ENCODE results near the gene TLE3. TPM values are rescaled to one million over a fixed set of nuclear protein-coding genes. Genes with fewer than 3 reads are reported as not detected.

TLE3 gene
- total RNA-seq, 1 donor from 2014 or later, result 142 TPM

DNA sequence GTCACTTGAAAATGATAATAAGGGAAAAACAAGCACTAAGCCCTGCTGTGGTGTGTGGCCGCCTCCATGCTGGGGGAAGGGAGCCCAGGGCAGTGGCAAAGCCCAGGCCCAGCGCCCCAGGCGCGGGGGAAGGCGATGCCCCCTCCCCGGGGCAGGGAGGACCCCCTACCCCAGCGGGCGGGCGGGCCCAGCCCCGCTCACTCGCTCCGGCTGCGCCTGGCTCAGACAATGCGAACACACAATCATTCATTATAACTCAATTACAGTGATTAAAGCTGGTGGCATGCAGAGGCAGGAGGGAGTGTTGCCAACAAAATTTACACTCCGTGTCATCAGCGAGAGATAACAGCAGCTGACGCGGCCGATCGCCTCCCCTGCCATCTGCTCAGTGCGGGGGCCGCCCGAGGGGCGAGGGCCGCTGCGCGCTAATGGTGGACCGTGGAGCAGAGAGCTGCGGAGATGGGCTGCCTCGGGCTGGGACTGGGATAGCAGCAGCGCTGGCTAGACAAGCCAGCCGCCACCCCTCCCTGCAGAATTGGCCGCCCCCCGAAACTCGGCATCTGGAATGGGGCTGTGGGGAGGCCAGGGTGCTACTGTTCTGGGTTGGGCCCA is 64.1 kb downstream of the TLE3 start:
- no peak for DNase-seq (ENCODE audit: extremely low read depth, low read depth, low spot score)

DNA sequence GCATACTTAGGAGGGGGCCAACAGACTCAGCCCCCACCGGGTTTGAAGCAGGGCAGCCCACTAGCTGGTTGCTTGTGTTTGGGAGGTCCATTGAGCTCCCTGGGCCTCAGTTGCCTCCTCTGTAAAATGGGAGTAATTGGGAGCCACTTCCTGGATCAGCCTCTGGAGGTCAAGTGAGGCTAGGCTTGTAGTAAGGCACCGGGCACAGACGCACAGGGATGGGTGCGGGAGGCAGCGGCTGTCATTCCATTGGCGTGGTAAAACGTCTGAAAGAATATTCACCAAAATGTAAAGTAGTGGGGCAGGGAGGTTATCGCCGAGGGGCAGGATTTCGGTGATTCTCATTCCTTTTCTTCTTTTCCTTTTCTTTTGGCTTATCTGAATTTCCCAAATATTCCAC is 64.6 kb downstream of the TLE3 start:
- no peak for DNase-seq (ENCODE audit: extremely low read depth, low read depth, low spot score)

DNA sequence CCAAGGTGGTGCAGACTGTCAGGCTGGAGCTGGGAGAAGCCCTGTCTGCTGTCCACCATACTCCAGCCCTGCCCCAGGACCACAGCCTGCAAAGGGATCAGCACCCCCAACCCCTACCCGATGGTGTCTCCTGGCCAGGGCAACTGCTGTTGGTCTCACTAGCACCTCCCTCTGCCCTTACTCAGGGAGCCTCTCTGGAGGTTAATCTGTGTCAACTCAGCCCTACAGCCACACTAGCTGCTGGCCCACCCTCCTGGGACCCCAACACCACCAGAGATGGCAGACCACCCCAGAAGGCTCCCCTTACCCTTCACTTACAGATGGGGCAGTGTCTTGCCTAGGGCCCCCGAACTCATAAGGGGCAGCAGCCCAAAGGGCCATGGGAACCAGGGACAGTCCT is 65.2 kb downstream of the TLE3 start:
- no peak for DNase-seq (ENCODE audit: extremely low read depth, low read depth, low spot score)

DNA sequence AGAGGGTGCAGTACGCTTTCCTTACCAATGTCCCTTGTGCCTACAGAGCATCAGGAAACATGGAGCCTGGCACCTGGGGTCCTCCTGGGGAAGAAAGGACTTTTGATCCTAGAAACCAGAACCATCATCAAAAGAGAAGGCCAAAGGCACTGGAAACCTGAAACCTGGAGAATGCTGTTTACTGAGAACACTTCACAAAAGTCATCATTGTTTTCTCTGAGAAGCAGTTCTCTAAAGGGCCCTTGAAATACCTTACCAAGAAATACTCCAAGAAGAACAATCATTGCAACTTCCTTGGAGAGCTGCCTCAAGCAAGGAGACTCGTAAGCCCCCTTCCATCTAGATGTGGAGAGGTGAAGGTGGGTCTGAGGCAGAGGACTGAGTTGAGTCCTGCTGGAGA is 66.0 kb downstream of the TLE3 start:
- DNase-seq (ENCODE audit: extremely low read depth, low read depth, low spot score), result no peak

DNA sequence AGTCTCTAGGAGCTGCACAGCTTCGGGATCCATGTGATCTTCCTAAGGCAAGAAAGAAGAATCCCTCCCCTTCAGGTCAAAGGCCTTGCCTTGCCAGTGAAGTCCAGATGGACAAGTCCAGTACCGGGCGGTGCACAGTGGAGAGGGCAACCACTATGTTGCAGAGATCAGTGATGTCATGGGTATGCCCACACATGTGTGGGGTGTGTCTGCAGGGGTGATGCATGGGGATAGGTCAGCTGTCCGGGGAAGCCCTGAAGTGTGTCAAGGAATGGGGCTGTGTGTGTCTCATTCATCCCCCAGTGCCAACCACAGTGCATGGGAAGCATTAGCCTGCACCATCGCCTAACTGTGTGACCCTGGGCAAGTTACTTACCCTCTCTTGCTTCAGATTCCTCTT is 66.5 kb downstream of the TLE3 start:
- DNase-seq (ENCODE audit: extremely low read depth, low read depth, low spot score), result no peak

DNA sequence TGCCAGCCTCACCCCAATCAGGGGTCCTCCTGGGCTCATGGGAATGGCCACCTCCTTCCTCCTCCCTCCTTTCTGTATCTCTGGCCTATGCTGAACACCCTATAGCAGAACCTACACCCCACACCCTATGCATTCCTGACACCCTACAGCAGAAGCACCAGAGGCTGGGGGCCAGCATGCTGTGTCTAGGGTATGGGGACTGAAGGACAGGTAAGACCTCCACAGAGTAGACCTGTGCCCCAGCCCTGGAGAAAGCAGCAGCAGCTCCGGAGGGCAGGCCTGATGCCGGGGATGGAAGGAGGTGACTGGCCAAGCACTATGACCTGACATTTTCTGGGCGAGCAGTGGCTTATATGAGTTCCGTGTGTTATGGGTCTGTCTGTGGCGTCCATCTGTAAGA is 66.9 kb downstream of the TLE3 start:
- DNase-seq (ENCODE audit: extremely low read depth, low read depth, low spot score), result no peak

DNA sequence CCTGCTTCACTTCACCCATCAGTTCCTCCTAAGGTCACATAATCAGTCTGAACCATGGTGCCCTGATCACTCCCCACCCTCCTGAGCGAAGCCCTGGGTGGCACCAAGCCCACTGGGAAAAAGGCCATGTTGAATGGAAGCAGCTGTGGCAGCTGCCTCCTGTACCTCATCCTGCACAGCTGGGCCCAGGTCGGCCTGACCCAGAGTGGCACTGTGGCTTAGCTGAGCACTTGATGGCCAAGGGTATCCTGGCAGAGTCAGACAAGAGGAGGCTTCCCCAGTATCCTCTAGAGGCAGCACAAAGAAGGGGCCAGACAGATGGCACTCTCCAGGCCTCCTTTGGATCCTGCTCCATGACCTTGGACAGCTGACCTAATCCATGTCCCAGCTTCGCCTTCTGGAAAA is 68.4 kb downstream of the TLE3 start:
- DNase-seq (ENCODE audit: extremely low read depth, low read depth, low spot score), result no peak

DNA sequence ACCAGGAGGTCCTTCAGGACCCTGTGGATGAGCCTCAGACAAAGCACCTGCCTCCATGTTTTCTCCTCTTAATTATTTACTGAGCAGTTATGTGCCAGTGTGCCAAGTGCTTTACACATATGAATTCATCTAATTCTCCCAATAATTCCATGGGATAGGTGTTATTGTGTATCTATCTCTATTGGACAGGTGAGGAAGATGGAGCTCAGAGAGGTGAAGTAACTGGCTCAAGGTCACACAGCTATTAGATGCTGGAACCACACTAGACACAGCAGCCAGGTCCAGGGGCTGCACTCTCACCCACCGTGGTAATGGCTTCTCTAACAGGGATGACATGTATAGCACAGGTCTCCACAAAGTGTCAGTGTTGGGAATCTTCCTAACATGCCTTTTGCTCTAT is 70.2 kb downstream of the TLE3 start:
- DNase-seq (ENCODE audit: extremely low read depth, low read depth, low spot score), result no peak

DNA sequence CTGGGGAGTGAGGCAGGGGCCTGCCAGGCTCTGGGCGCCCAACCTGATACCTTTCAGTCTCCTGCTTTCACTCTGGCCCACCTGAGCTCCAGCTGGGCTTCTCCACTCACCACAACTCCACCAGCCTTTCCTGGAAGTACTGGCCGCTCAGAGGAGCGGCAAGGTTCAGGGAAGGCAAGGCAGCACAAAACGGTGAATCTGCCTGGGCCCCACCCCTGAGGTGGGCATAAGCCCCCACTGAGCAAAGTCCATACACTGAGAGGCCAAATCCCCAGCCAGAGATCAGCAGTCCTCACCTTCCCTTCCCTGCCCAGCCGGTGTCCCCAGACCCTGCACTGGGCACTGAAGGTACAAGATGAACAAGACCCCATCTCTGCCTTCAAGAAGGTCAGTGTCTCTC is 70.7 kb downstream of the TLE3 start:
- DNase-seq (ENCODE audit: extremely low read depth, low read depth, low spot score), result no peak

DNA sequence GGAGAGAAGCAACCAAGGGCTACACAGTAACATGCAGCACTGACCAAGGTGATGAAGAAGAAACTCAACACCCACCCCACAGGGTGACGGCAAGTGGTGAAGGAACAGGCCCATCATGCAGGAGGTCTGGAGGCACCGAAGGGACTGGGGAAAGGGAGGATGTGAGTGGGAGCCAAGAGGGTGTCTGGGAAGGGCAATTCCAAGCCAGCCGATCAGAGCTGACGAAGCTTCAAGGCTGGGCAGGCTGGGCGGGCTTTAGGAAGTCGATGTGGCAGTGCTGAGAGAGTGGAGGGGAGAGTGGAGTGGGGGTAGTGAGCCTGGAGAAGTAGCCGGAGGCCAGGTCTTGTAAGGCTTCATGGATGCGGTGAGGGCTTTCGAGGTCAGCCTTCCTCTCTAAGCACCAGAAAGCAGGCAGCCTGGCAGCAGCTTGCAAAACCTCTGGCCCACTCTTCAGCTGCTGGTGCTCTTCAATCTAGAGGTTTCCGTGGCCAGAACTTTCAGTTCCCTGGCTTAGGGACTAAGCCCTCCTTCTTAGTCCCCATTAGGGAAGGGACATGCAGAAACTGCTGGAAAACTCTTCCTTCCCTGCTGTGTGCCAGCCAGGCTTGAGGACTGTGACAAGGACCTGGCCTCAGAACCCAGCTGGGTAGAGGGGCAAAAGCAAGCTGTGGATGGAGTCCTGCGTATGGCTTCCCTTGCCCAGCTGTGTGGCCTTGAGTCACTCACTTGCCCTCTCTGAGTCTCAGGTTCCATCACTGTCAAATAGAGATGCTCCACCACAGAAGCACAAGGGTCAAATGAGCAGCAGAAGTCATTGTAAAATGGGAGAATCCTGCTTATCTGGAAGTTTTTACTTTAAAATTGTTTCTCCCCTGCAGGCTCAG is 72.1 kb downstream of the TLE3 start:
- no peak for DNase-seq (ENCODE audit: extremely low read depth, low read depth, low spot score)

DNA sequence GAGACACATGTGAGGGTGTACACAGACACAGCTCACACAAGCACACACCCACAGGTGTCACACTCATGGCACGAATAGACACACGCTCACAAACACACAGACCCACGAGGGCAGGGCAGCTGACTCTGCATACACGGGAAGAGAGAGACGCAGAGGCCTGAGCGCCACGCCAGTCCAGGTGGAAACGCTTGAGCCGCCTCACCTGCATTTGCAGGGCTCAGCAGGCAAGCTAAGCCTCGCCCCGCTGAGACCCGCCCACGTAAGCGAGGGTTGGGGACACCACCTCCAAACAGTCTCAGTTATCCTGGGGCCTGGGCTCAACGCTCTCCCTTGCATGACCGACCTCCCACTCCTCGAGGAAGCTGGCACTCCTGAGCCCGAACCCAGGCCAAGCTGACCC is 73.2 kb downstream of the TLE3 start:
- DNase-seq (ENCODE audit: extremely low read depth, low read depth, low spot score), result no peak

DNA sequence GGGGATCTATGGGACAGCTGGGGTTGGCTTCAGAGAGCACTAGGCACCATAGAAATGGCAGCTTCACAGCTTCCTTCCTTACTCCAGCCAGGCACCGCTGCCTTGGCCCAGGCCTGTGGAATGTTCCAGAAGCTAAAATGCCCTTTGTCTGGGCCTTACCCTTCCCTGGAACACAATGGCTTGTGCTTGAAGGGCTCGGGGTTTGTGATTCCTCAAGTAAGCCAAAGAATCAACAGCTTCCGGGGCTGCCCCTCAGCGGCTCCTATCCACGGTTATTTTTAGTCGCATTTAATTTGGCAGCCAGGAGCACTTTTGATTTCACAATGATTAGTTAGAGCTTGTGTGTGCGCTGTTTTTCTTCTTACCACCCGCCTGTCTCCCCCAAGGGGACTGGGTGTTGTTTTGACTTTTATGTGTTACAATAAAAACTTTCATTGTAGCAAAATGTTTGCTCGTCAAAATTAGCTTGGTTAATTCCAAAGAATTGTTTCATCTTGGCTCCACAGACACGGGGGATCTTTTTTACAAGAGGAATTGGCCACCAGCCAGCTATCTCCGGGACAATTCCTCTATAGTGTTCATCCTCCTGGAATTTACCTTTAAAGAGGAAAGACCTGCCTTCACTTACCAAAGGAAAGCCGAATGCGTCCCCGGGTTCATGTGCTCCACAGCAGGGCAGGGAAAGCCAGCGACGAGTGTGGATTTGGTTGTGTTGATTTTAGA is 73.8 kb downstream of the TLE3 start:
- DNase-seq (ENCODE audit: extremely low read depth, low read depth, low spot score), result no peak

DNA sequence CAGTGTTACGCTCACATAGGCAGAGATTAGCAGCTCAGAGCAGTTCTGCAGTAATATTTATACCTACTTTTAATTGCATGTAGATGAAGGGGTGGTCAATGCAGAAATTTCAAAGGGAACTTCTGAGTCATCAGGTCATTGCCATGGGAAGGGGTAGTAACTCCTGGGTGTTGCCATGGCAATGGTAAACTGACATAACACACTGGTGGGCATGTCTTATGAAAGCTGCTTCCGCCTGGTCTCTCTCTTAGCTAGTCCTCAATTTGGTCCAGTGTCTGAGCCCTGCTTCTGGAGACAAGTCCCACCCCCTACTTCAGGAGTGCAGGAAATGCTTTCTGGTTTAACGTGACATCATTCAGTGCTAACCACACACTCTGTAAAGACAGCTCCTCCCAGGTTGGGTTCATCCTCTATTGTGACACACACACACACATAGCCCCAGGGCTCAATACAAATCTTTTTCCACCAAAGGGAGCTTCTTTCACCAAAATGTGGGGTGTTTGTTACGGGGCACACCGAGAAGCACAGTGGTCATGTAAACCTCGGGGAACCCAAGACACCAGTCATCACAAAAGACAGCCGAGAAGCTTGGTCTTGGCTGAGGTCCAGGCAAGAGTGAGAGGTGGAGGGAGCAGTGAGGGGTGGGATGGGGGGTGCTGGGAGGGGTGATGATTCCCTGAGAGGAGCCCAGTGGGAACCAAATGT is 74.5 kb downstream of the TLE3 start:
- no peak for DNase-seq (ENCODE audit: extremely low read depth, low read depth, low spot score)

DNA sequence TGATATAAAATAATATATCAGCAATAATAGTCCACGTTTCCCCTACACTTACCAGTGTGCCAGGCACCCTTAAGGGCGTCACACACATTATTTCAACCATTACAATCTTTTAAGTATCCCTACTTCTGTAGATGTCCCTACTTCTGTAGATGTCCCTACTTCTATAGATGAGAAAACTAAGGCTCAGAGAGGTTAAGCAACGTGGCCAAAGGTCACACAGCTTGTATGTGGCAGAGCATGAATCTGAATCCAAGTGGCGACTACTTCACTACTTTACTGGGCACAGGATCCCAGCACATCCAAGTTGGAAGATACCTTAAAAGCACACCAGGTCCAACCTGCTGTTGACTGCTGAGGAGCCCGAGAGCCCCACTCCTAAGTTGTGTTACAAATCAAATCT is 77.5 kb downstream of the TLE3 start:
- no peak for DNase-seq (ENCODE audit: extremely low read depth, low read depth, low spot score)

DNA sequence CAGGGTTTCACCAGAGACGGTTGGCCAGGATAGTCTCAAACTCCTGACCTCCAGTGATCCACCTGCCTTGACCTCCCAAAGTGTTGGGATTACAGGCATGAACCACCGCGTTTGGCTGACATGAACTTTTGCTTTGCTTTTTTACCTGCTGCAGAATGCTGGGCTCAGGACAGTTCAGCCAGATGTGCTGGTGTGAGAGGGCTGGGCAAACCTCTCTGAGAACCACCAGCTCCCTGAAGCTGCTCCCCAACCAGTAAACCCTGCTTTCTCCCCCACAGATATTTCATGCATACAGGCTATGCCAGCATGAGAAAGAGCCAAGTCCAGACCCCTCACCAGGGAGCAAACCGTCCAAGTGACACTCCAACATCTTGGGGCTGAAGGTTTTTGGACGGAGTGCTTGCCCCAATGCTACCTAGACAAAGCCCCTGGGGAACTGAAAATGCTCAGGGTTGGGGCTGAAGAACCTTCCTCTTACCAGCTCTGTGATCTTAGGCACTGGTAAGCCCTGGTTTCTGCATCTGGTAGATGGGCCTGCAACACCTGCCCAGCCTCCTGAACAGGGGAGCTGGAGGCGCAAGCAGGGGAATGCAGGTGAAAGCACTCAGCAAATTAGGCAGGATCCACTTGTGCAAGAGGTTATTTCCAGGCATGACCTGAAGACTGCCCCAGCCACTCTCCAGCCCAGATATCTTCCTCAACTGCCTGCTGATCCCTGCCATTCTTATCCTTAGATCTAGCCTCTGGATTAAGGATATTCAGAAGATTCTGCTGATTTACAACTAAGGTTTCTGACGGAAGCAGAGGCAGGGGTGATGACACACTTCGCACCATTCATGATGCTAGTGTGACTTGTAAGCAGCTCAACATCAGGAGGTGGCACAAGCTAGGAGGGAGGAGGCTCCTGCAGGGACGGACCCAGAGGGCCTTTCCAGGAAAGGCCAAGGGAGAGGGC is 78.8 kb downstream of the TLE3 start:
- DNase-seq (ENCODE audit: extremely low read depth, low read depth, low spot score), result no peak

DNA sequence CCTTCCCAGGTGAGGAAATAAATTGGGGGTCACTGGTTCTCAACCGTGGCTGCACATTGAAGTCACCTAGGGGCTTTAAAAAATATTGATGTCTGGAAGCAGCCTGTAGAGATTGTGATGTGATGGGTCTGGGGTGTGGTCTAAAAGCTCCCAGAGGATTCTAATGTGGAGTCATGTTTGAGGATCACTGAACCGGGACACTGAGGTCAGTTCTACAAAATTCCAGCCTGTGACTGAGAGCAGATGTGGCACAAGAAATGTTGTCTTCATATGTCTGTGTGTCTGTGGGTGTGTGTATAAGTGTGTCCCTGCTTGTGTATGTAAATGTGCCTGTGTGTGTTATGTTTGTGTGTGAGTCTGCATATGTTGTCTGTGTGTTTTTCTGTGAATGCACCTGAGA is 79.9 kb downstream of the TLE3 start:
- no peak for DNase-seq (ENCODE audit: extremely low read depth, low read depth, low spot score)

DNA sequence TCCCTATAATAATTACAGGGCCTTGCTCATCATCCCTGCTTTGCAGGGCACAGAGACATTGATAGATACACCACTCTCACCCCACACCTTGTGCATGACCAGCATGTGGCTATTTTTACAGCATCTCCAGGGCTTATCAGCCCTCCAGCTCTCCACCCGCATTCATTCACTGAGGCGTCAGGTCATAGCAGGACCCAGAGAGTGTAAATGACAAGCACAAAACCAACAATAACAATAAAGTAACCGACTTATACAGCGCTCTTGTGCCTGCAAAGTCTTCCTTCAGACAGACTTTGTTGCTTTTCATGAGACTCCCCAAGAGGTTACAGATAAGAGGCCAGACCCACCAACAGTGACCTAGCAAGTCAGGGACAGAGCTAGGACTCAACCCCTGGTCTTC is 80.7 kb downstream of the TLE3 start:
- no peak for DNase-seq (ENCODE audit: extremely low read depth, low read depth, low spot score)

DNA sequence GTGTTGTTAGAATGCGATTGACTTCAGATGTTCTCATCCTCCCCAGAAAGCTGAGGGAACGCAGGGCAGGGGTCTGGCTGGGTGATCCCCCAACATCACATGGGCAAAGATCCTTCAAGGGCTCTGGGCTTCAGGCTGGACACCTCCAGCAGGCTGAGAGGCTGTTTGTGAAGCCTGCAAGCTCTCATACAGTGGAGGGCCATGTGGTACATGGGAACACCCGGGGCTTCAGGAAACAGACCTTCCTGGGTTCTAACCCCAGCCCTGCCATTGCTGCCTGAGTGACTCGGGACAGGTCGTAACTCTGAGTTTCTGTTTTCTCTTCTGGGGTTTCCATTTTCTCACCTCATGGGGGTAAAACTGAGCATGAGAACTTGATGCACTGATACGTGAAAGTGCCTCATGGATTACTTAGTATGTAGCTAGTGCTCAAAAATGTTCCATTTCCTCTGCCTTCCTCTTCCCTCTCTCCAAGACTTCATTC is 81.2 kb downstream of the TLE3 start:
- DNase-seq (ENCODE audit: extremely low read depth, low read depth, low spot score), result no peak

DNA sequence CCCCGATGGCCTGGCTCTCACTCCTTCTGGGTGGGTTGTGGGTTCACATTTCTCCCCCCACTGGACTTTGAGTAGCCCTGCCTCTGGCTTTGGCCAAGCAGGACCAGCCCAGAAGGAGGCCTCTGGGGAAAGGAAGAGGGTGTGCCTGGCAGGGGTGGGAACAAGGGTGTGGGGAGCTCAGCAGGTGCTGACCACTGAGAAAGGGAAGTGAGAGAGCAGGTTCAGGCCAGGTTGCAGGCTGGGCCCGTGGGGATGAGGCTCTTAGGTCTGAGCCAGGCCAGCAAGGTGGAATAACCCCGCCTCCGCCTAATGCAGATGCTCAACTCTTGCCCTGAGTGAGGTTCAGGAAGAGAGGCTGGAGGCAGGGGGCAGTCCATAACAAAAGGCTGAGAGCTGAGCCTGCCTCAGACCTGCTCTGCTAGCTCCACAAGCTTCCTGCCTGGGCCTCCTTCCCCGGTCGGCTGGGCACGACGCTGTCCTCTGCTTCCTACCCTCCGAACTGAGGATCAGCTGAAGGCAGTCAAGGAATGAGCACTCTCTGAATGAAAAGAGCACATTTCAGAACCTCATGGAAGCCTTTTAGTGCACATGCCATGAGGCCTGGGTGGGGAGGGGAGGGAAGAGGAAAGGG is 82.7 kb downstream of the TLE3 start:
- DNase-seq (ENCODE audit: extremely low read depth, low read depth, low spot score), result no peak

DNA sequence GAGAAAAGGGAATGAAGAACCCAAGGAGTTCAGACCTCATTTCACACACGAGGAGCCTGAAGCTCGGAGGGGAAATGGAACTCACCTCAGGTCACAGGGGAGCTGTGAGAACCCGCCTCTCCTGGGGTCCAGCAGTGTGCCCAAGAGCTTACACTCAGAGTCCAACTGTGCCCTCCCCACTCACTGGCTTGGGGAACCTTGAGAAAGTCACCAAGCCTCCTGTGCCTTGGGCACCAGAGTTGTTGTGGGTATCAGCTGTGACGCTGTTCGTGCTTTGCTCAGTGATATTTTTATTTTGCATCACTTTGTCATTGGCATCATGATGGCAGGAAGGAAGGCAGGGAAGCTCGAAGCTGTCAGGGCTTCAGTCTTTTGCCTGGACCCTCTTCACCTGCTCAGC is 83.4 kb downstream of the TLE3 start:
- no peak for DNase-seq (ENCODE audit: extremely low read depth, low read depth, low spot score)

Data from glomerular endothelial cell (primary cell).